ENCODE results near the gene SDCCAG8.

GRCh38 chr1:243275316-243275715, 19.5 kb downstream of the SDCCAG8 start:
- TF ChIP-seq, protein P1, sequence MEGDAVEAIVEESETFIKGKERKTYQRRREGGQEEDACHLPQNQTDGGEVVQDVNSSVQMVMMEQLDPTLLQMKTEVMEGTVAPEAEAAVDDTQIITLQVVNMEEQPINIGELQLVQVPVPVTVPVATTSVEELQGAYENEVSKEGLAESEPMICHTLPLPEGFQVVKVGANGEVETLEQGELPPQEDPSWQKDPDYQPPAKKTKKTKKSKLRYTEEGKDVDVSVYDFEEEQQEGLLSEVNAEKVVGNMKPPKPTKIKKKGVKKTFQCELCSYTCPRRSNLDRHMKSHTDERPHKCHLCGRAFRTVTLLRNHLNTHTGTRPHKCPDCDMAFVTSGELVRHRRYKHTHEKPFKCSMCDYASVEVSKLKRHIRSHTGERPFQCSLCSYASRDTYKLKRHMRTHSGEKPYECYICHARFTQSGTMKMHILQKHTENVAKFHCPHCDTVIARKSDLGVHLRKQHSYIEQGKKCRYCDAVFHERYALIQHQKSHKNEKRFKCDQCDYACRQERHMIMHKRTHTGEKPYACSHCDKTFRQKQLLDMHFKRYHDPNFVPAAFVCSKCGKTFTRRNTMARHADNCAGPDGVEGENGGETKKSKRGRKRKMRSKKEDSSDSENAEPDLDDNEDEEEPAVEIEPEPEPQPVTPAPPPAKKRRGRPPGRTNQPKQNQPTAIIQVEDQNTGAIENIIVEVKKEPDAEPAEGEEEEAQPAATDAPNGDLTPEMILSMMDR (IDR thresholded peaks at IDR 0.05) = no peak
- no peak for TF ChIP-seq POLR2A (IDR thresholded peaks at IDR 0.05)

Data from esophagus squamous epithelium (tissue), 4 donors.